WI38 (cell line): ENCODE measurements around the gene ALPI.

Experiments used
- H3K4me3 ChIP-seq: 2 replicates; pipeline ENCODE4 v1.5.1; 2011; ENCODE audit warnings: low read depth, mild to moderate bottlenecking, control low read depth, low read length
- TF ChIP-seq, protein P1 (sequence below): IDR thresholded peaks from 2 replicates; pipeline ENCODE4 v1.5.1; 2012; ENCODE audit warnings: low read depth, mild to moderate bottlenecking, control low read depth, low read length

ALPI gene

DNA sequence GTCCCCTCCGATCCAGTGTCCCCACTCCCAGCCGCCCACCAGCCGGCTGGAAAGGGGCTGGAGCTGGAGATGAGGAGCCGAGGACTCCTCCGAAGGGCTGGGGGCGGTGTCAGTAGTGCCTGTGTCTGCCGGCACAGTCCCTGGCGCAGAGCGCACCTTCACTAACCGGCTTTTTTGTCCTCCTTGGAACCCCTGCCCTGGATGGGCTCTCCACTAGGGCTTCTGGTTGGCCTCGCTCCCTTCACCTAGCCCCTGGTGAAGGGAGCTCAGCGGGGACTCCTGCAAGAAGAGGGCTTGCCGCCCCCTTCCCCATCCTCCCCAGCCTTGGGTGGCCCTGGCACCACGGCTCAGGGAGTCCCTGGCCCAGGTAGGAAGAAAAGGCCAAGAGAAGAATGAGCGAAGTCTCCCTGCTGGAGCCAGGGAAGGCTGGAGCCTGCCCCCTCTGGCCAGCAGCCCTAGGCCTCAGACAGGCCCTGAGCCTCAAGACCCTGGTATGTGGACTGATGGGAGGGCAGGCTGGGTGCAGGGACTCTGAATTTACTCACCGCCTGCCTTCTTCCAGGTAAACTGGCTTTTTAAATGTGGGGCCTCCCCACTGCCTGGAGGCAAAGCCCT, 32.3 kb downstream of the ALPI start:
- TF ChIP-seq, protein P1, sequence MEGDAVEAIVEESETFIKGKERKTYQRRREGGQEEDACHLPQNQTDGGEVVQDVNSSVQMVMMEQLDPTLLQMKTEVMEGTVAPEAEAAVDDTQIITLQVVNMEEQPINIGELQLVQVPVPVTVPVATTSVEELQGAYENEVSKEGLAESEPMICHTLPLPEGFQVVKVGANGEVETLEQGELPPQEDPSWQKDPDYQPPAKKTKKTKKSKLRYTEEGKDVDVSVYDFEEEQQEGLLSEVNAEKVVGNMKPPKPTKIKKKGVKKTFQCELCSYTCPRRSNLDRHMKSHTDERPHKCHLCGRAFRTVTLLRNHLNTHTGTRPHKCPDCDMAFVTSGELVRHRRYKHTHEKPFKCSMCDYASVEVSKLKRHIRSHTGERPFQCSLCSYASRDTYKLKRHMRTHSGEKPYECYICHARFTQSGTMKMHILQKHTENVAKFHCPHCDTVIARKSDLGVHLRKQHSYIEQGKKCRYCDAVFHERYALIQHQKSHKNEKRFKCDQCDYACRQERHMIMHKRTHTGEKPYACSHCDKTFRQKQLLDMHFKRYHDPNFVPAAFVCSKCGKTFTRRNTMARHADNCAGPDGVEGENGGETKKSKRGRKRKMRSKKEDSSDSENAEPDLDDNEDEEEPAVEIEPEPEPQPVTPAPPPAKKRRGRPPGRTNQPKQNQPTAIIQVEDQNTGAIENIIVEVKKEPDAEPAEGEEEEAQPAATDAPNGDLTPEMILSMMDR: no peak
- no peak overlapping the region for H3K4me3 ChIP-seq

DNA sequence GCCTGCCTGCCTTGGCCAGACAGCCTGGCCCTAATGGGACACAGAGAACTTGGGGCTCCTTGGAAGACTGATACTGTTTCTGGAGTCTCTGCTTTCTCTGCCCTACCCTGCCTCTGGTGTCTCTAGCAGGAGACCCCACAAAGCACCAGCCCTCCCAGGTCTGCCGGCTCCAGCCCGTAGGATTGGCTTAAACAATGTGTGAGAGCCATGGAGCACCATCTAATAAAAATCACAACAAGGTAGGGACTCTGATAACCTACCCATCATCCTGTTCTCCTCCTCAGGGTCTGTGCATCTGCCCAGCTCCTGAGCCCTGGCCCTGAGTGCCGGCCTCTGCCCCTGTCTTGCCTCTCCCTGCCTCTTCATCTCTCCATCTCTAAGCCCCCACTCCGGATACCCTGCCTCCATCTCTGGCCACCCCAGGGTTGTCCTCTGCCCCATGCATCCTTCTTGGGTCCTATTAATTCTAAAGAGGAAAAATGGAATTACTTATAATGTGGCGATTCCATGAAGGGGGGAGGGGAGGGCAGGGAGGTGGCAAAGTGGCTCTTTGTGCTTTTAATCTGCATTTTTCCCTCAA, 32.9 kb downstream of the ALPI start:
- TF ChIP-seq, protein P1: no peak

DNA sequence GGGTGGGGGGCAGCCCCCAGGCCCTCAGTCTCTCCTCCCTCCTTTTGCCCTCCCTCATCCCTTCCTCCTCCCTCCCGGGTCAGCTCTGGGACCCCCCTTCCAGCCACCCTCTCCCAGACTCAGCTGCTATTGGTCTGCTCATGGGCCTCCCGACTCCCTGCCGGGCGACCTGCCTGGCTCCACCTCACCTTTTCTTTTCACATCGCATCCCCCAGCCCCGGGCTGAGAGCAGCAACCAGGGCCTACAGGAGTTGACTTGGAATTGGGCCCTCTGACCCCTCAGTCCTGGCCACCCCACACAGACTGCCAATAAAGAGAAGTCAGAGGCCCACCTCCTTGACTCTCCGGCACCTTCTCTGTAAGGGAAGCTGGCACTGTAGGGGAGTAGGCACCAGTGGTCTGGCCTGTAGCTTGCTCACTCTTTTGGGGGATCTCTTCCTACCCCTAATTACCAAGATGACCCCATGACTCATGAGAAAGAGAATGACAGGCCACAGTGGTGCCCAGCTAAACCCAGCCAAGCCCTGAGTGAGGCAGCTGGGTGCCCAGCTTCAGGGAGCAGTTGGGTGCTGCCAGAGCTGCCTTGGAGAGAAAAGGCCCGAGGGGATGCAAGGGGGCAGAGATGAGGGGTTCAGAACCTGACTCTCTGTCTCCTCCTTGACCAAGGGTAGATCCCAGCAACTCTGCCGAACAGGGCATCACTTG, 33.7 kb downstream of the ALPI start:
- H3K4me3 ChIP-seq: no peak overlapping the region
- TF ChIP-seq, protein P1: no peak

More for the DNA sequence above, 32.9 kb downstream of the ALPI start:
- no peak overlapping the region for H3K4me3 ChIP-seq

DNA sequence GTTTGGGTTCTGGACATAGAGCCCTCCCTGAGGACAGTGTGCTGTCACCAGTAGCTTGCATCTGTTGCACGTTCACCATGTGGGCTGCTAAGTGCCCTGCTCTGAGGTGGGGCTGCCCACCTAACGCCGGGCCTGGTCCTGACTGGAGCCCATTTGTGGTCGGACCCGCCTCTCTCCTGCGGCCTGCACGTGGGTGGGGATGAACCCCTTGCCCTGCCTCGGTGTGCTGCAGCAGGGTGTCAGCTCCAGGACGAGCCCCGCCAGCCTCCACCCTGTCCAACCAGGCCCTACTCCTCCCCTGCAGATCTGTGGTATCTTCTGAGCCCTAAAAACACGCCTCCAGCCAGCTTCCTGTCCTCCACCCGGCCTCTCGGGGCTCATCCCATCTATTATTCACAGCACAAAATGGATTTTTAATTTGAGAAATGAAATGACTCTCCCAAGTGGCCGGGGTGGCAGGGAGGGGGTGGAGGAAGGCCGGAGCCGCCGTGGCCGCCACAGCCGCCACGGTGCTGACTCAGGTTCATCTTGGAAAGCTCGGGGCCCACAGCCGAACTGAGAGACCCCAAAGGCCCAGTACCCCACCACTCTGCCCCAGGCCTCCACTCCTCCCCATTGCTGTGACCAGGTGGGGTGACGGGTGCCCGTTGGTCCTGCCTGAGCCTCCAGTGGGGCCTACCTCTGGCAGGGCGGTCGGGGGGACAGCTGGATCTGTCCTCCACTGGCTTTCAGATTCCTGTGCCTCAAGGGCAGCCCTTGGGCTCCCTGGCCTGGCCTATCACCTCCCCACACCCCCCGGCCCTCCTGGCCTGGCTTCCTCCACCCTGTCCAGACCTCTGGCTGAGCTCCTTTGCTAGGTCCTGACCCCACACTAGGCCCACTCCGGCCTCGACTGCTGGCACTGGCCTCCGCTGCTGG, 34.5 kb downstream of the ALPI start:
- H3K4me3 ChIP-seq: no peak overlapping the region
- TF ChIP-seq, protein P1: no peak

DNA sequence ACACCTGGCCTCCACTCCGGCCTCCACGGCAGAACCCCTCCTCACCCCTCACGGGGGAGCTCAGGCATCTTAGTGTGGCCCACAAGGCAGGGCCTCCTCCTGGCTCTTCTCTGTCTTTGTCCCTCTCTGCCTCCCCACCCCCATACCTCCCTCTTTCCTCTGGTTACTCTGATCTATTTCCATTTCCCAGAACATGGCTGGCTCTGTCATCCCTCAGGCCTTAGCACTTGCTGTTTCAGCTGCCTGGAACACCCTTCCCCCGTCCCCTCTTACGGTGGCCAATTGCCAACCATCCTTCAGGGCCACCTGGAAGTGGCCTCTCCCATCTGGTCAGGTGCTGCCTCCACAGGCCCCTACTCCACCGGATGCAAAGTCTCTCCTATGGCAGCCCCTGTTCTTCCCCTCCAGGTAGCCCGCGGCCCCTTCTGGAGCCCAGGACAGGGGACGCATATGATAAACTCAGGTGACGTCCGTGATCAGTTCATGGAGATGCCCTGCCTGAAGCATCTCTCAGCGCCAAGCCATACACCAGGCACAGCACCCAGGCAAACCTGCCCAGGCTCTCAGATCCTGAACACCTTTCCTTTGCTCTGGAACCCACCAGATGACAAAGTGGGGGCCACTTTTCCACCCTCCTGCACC, 35.3 kb downstream of the ALPI start:
- TF ChIP-seq, protein P1: no peak
- H3K4me3 ChIP-seq: no peak overlapping the region

DNA sequence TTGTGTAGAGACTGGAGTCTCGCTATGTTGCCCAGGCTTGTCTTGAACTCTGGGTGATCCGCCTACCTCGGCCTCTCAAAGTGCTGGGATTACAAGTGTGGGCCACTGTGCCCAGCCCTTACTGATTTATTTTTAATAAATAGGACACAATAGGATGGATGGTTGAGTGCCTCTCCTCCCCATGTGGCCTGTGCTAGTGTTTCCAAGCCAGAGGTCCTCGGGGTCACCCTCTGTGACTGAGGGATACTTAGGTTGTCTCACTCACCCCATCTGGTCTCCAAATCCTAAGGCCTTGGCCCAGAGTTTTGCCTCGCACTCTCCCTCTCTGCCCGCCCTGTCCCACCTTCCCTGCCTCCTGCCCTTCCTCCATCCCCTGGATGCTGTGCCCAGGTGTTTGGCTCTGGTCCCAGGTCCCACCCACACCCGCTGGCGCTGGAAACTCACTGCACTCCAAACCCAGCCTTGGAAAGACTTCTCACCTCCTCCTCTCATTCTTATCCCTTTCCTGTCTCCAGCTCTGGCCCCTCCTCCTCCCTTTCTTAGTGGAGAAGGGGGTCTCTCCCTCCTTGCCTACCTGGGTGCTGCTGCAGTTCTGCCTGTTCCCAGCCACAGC, 36.4 kb downstream of the ALPI start:
- no peak overlapping the region for H3K4me3 ChIP-seq
- TF ChIP-seq, protein P1: no peak
